ENCODE data around the gene CNTN4.

- TF ChIP-seq ZNF384 (IDR thresholded peaks at IDR 0.05) (no peak), ARNT (IDR thresholded peaks at IDR 0.05) (no peak), SUZ12 (IDR thresholded peaks at IDR 0.05) (no peak), TARDBP (IDR thresholded peaks at IDR 0.05) (no peak), HDGF (IDR thresholded peaks at IDR 0.05; ENCODE audit: borderline replicate concordance) (no peak), FOXM1 (IDR thresholded peaks at IDR 0.05; ENCODE audit: borderline replicate concordance) (no peak), LEF1 (IDR thresholded peaks at IDR 0.05; ENCODE audit: borderline replicate concordance) (no peak), ELF4 (IDR thresholded peaks at IDR 0.05) (no peak)
Observed at GRCh38 chr3:2976212-2976611, 877.5 kb downstream of the CNTN4 start.

Measured in HEK293T (cell line).